CD14-positive monocyte (primary cell): Measurements from ENCODE around the gene CGB8. TPM values are rescaled to one million over a fixed set of nuclear protein-coding genes. Genes with fewer than 3 reads are reported as not detected.
"Not testable (repeated sequence)": the region's sequence is repeated elsewhere in the genome, so short reads cannot be mapped to it uniquely, and the experiment has no call there.

Experiments used
- DNase-seq, 3 donors: peaks; one replicate each; pipeline ENCODE4 v3.0.0-alpha.2; 2011 to 2022
- H2AFZ ChIP-seq: 2 replicates; pipeline ENCODE4 v1.6.0; 2012; ENCODE audit warnings: mild to moderate bottlenecking, low read depth, low read length, inconsistent platforms; ENCODE audit not compliant: insufficient read depth, poor library complexity, severe bottlenecking
- H3K27ac ChIP-seq, 2 donors: 1 replicate in 1 of 2; 2 replicates in 1 of 2; pipeline ENCODE4 v1.5.1; 2012 to 2013; ENCODE audit warnings: low read length in 2 of 2, control low read depth in 1 of 2, inconsistent platforms in 1 of 2, low read depth in 1 of 2, mild to moderate bottlenecking in 1 of 2
- H3K27me3 ChIP-seq, 2 donors: one replicate each; pipeline versions ENCODE4 v1.6.0 to v1.6.1; 2011 to 2013; ENCODE audit warnings: low read length in 2 of 2; ENCODE audit not compliant: control insufficient read depth in 2 of 2, insufficient read depth in 2 of 2
- H3K36me3 ChIP-seq, 2 donors: replicated peaks in 1 of 2; 1 replicate in 1 of 2; 2 replicates in 1 of 2; pipeline versions ENCODE4 v1.5.1 to v1.6.1; 2012 to 2013; ENCODE audit warnings: low read length in 2 of 2, control low read depth in 1 of 2, inconsistent platforms in 1 of 2, mild to moderate bottlenecking in 1 of 2; ENCODE audit not compliant: insufficient read depth in 2 of 2, control insufficient read depth in 1 of 2
- H3K4me1 ChIP-seq, 2 donors: 1 replicate in 1 of 2; 2 replicates in 1 of 2; pipeline versions ENCODE4 v1.5.1 to v1.6.1; 2012 to 2013; ENCODE audit warnings: low read length in 2 of 2, control low read depth in 1 of 2, inconsistent platforms in 1 of 2, mild to moderate bottlenecking in 1 of 2, moderate library complexity in 1 of 2; ENCODE audit not compliant: insufficient read depth in 2 of 2, control insufficient read depth in 1 of 2
- H3K4me2 ChIP-seq: replicated peaks from 2 replicates; pipeline ENCODE3; 2012; ENCODE audit warnings: low read length, moderate library complexity, mild to moderate bottlenecking; ENCODE audit not compliant: poor library complexity, severe bottlenecking; ENCODE audit errors: extremely low read depth
- H3K4me3 ChIP-seq, 3 experiments: fragments of 200-600 bp in 1 of 3; sonication (generic) in 1 of 3; replicated peaks in 1 of 3; 1 replicate in 2 of 3; 2 replicates in 1 of 3; pipeline ENCODE4 v1.5.1; 2011 to 2013; ENCODE audit warnings: low read length in 3 of 3, mild to moderate bottlenecking in 3 of 3, control low read depth in 2 of 3, low read depth in 2 of 3, inconsistent platforms in 1 of 3, moderate library complexity in 1 of 3
- H3K79me2 ChIP-seq: 2 replicates; pipeline ENCODE4 v1.6.0; 2012; ENCODE audit warnings: mild to moderate bottlenecking, control low read depth, inconsistent platforms, low read length, moderate library complexity; ENCODE audit not compliant: insufficient read depth
- H3K9ac ChIP-seq: 2 replicates; pipeline ENCODE4 v1.6.0; 2017; ENCODE audit warnings: low read length, mild to moderate bottlenecking; ENCODE audit not compliant: insufficient read depth, poor library complexity, severe bottlenecking
- H3K9me3 ChIP-seq, 2 donors: replicated peaks in 1 of 2; 1 replicate in 1 of 2; 2 replicates in 1 of 2; pipeline versions ENCODE4 v1.5.1 to v1.6.1; 2012 to 2013; ENCODE audit warnings: low read length in 2 of 2, control low read depth in 1 of 2; ENCODE audit not compliant: control insufficient read depth in 1 of 2, insufficient read depth in 1 of 2
- H4K20me1 ChIP-seq: 2 replicates; pipeline ENCODE4 v1.6.0; 2012; ENCODE audit warnings: mild to moderate bottlenecking, low read length, control low read depth, moderate library complexity; ENCODE audit not compliant: insufficient read depth
- H3K27ac Mint-ChIP-seq, 7 donors: one replicate each; pipeline ENCODE4 v1.8.0; 2020; ENCODE audit warnings: mild to moderate bottlenecking in 7 of 7, mixed read lengths in 7 of 7, moderate library complexity in 6 of 7, inconsistent platforms in 2 of 7
- H3K27me3 Mint-ChIP-seq, 3 donors: one replicate each; pipeline ENCODE4 v1.8.0; 2021 to 2022; ENCODE audit warnings: low read depth in 3 of 3, mild to moderate bottlenecking in 3 of 3, mixed read lengths in 3 of 3, moderate library complexity in 3 of 3, inconsistent platforms in 1 of 3
- H3K36me3 Mint-ChIP-seq, 2 donors: one replicate each; pipeline ENCODE4 v1.8.0; 2020; ENCODE audit warnings: mixed read lengths in 2 of 2, inconsistent platforms in 1 of 2, mild to moderate bottlenecking in 1 of 2
- H3K4me1 Mint-ChIP-seq: one replicate; pipeline ENCODE4 v1.8.0; 2020; ENCODE audit warnings: mild to moderate bottlenecking, mixed read lengths
- H3K4me3 Mint-ChIP-seq, 2 donors: one replicate each; pipeline ENCODE4 v1.8.0; 2020; ENCODE audit warnings: mild to moderate bottlenecking in 2 of 2, mixed read lengths in 2 of 2, moderate library complexity in 1 of 2
- H3K9me3 Mint-ChIP-seq, 7 donors: one replicate each; pipeline ENCODE4 v1.8.0; 2020 to 2022; ENCODE audit warnings: mixed read lengths in 7 of 7, mild to moderate bottlenecking in 6 of 7, moderate library complexity in 6 of 7, inconsistent platforms in 2 of 7
- WGBS: methylation state at CpG from one replicate; pipeline ENCODE4 v1.1.5; 2013; ENCODE audit warnings: missing lambda C conversion rate; ENCODE audit not compliant: insufficient coverage; 5-methylcytosine and 5-hydroxymethylcytosine counted together
- intact Hi-C, 2 donors: fragments of 100-400 bp; cut with micrococcal nuclease; formaldehyde crosslinking; loops; one replicate each; pipeline versions ENCODE4 v1.15.0 to v1.15.1; 2023
- polyA plus RNA-seq, 3 donors: library from polyadenylated mRNA; depleted of rRNA in 1 of 3; unstranded in 2 of 3; stranded (reverse) in 1 of 3; fragments of 300-500 nt in 2 of 3; fragments of >200 nt in 1 of 3; fragmentation: Illumina TruSeq in 2 of 3; gene quantifications; 1 replicate in 2 of 3; 2 replicates in 1 of 3; pipeline ENCODE4 v1.2.3, GENCODE V29; 2012 to 2021
- TF ChIP-seq, protein P1 (sequence below): fragments of 200-600 bp; IDR thresholded peaks from one replicate; pipeline ENCODE4 v1.8.0; 2022; ENCODE audit warnings: antibody characterized with exemption, mild to moderate bottlenecking

Gene CGB8
- polyA plus RNA-seq, 3 donors = not detected

DNA sequence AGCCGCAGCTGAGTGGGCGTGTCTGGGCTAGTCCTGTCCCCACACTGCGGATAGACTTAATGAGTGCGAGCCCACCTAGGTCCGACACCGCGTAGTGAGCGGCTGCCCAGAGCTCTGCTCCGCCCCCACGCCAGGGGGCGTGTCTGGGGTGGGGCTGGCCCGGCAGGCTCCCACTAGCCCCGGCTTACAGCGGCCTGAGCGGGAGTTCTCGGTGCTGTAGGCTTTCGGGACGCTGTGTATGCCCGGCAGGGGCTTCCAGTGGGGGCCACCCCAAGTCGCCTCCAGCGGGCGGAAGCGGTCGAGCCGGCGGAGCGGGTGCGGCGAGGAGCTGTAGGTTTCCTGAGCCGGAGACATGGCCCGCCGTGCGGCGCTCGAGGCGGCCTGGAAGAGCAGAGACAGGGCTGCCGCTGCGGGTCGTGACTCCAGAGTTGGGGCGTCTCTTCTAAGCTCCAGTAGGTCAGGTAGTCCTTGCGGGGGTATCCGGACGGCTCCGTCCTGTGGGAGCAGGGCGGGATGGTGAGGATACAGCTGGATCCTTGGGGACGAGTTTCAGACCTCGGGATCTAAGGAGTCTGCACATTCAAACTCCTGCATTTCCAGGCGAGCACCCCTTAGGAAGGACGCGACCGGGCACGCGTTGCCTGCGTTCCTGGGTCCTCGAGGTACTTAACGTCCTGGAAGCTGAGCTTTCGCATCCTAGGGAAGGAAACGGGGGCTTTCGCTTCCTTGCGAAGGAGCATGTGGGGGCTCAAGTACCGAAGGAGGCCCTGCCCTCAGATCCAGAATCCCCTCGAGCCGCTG, 7.4 kb upstream of the CGB8 start:
- Mint-ChIP-seq H3K4me1 (peaks cover 28% of the 10 kb centered on the region), H3K9me3 (peaks cover 2 to 30% (median 22%) of the 10 kb centered on the region in 7 donors), H3K4me3 (peak overlapping the region; percentile 82 to 89), H3K36me3 (peaks cover 4 to 8% of the 10 kb centered on the region in 2 donors), H3K27ac (peak overlapping the region in 2 of 7 donors; percentile 7 to 36), H3K27me3 (peaks cover 63 to 76% (median 64%) of the 10 kb centered on the region in 3 donors)
- under 1% methylated on average over 58 of the region's 63 CpGs for WGBS
- Histone ChIP-seq H4K20me1 (no peaks in the 10 kb centered on the region), H3K36me3 (no peaks in the 10 kb centered on the region), H3K9me3 (peaks cover 0 to 9% of the 10 kb centered on the region in 2 donors), H3K9ac (peak overlapping the region; percentile 11), H3K4me2 (peak overlapping the region; percentile 76), H3K4me3 (peak overlapping the region; percentile 39 to 72 (median 43)), H3K4me1 (peaks cover 23 to 24% of the 10 kb centered on the region in 2 donors), H3K79me2 (no peaks in the 10 kb centered on the region), H2AFZ (peak overlapping the region; percentile 79), H3K27ac (no peak overlapping the region), H3K27me3 (peaks cover 23 to 59% of the 10 kb centered on the region in 2 donors)
- DNase-seq = peak; percentile 21 to 32 (median 26)
- TF ChIP-seq, protein P1, sequence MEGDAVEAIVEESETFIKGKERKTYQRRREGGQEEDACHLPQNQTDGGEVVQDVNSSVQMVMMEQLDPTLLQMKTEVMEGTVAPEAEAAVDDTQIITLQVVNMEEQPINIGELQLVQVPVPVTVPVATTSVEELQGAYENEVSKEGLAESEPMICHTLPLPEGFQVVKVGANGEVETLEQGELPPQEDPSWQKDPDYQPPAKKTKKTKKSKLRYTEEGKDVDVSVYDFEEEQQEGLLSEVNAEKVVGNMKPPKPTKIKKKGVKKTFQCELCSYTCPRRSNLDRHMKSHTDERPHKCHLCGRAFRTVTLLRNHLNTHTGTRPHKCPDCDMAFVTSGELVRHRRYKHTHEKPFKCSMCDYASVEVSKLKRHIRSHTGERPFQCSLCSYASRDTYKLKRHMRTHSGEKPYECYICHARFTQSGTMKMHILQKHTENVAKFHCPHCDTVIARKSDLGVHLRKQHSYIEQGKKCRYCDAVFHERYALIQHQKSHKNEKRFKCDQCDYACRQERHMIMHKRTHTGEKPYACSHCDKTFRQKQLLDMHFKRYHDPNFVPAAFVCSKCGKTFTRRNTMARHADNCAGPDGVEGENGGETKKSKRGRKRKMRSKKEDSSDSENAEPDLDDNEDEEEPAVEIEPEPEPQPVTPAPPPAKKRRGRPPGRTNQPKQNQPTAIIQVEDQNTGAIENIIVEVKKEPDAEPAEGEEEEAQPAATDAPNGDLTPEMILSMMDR = peak; percentile 13
- intact Hi-C loops = no loop called here

DNA sequence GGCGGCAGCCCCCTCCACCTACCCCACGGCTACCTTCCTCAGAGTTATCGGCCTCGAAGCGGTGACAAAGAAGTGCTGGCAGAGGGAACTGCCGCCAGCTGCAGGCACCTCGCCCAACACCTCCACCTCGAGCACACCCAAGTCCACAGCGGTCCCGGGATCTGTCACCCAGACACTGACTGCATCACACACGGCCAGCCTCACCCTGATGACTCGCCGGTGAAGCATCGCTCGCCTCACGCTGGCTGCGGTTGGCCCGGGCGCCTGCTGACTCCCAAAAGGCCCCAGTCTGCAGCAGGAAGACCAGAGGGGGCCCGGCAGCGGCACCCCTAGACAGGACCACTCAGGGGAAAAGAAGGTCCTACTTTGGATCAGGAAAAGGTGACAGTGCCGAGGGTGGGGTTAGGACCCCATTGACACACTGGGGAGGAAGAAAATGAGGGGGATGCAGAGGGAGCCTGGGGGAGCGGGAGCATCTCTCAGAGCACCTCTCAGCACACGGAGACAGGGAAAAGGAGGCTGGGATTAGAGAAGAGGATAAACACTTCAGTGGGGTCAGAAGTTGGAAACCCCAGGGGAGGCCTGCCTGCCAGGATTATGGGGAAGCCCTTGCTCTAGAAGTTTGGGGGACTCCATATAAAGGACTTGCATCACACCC, 1.6 kb upstream of the CGB8 start:
- H3K27me3 ChIP-seq, DNase-seq, H3K4me1 Mint-ChIP-seq, H3K36me3 ChIP-seq, H3K9me3 Mint-ChIP-seq, H3K36me3 Mint-ChIP-seq, H3K9me3 ChIP-seq, H3K4me3 Mint-ChIP-seq, H2AFZ ChIP-seq, H3K27ac Mint-ChIP-seq, H3K4me3 ChIP-seq, H4K20me1 ChIP-seq, intact Hi-C loops, H3K79me2 ChIP-seq, H3K4me1 ChIP-seq, H3K9ac ChIP-seq, H3K4me2 ChIP-seq, H3K27ac ChIP-seq: not testable (repeated sequence)
- 89% methylated on average over 22 of the region's 24 CpGs for WGBS
- peaks cover 11 to 28% (median 12%) of the 10 kb centered on the region in 3 donors for H3K27me3 Mint-ChIP-seq

DNA sequence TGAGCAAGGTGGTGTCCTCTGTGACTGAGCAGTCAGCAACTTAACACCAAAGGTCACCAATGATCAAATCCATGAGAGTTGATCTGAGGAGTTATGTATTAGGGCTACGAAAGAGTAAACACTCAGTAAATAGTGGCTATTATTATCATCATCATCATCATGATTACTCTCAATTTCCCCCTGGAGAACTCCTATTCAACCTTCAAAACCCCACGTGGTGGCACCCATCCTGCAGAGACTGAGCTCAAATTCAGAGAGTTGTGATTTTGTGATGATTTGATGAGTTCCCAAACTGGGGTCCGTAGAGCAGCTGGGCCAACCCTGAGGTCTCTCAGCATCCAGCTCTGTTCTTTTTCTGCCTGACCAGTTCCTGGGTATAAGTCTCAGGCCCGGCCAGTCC, 923 bp upstream of the CGB8 start:
- H3K9ac ChIP-seq, H3K27ac ChIP-seq, H3K36me3 Mint-ChIP-seq, H3K4me2 ChIP-seq, H3K4me1 ChIP-seq, H3K9me3 Mint-ChIP-seq, H3K79me2 ChIP-seq, H3K27me3 ChIP-seq, H3K36me3 ChIP-seq, H3K4me3 Mint-ChIP-seq, intact Hi-C loops, H3K4me1 Mint-ChIP-seq, H4K20me1 ChIP-seq, H3K4me3 ChIP-seq, H3K27ac Mint-ChIP-seq, H3K9me3 ChIP-seq, H2AFZ ChIP-seq, DNase-seq: not testable (repeated sequence)
- no CpG with 5 or more reads among the region's 4 CpGs for WGBS
- H3K27me3 Mint-ChIP-seq = peaks cover 5 to 21% (median 6%) of the 10 kb centered on the region in 3 donors
